A549 (cell line): ENCODE data around the gene HMCN1. TPM values are rescaled to one million over a fixed set of nuclear protein-coding genes. Genes with fewer than 3 reads are reported as not detected.

ENCODE experiments used
- ATAC-seq, 2 experiments: fragments of 200-7000 bp in 1 of 2; fragments of >200 bp in 1 of 2; cut with Nextera tagmentation in 1 of 2; cut with Tn5 transposase in 1 of 2; 3 replicates each; pipeline versions ENCODE4 v1.8.0 to v1.9.1; 2018 to 2020; ENCODE audit warnings: mild to moderate bottlenecking in 1 of 2, moderate library complexity in 1 of 2
- CTCF ChIA-PET: fragments of 300-600 bp; sonication (Branson Sonifier 250); formaldehyde crosslinking; extraction: SDS; loops from one replicate; lab custom pipeline; 2021; ENCODE audit warnings: antibody characterized with exemption, inconsistent platforms; lab: Yijun Ruan, JAX
- POLR2A ChIA-PET: fragments of 350-600 bp; formaldehyde crosslinking; extraction: SDS; loops from one replicate; lab custom pipeline; 2021; ENCODE audit warnings: antibody characterized with exemption, inconsistent platforms; lab: Yijun Ruan, JAX
- DNase-seq, 2 experiments: peaks; one replicate each; pipeline versions ENCODE4 v3.0.0 to v3.0.0-alpha.2; 2011 to 2016; ENCODE audit warnings: low read depth in 1 of 2, low spot score in 1 of 2
- FAIRE-seq: peaks from 2 replicates; lab custom pipeline; 2011; peaks lifted over from hg19 to GRCh38; lab: Jason Lieb, UNC
- H3K27ac ChIP-seq, 2 experiments: fragments of >200 bp; sonication (Bioruptor Twin); formaldehyde crosslinking; 3 replicates each; pipeline ENCODE4 v1.5.1; 2016 to 2017
- H3K4me1 ChIP-seq: fragments of >200 bp; sonication (Bioruptor Twin); formaldehyde crosslinking; 3 replicates; pipeline ENCODE4 v1.6.1; 2016
- H3K4me2 ChIP-seq: fragments of >200 bp; sonication (Bioruptor Twin); formaldehyde crosslinking; 3 replicates; pipeline ENCODE4 v1.6.1; 2016
- H3K4me3 ChIP-seq: fragments of >200 bp; sonication (Bioruptor Twin); formaldehyde crosslinking; 3 replicates; pipeline ENCODE4 v1.5.1; 2016
- H3K9me3 ChIP-seq: fragments of >200 bp; sonication (Bioruptor Twin); formaldehyde crosslinking; 3 replicates; pipeline ENCODE4 v1.6.1; 2016
- BHLHE40 ChIP-seq: IDR thresholded peaks from 2 replicates; pipeline ENCODE4 v1.6.1; 2012; ENCODE audit warnings: low read depth, low read length, inconsistent platforms
- ELK1 ChIP-seq: fragments of 150-350 bp; IDR thresholded peaks from 2 replicates; pipeline ENCODE4 v1.6.1; 2014; ENCODE audit warnings: low read depth, mild to moderate bottlenecking, low read length
- FOXS1 ChIP-seq: fragments of 250-450 bp; sonication (Bioruptor Pico); IDR thresholded peaks from 2 replicates; pipeline ENCODE4 v1.5.0; 2020; ENCODE audit warnings: mild to moderate bottlenecking, moderate library complexity
- HDAC2 ChIP-seq: fragments of 200-600 bp; sonication (generic); IDR thresholded peaks from 2 replicates; pipeline ENCODE4 v1.6.1; 2016
- HEYL ChIP-seq: fragments of 250-450 bp; sonication (Bioruptor Pico); IDR thresholded peaks from 2 replicates; pipeline ENCODE4 v1.8.0; 2021; ENCODE audit warnings: mild to moderate bottlenecking, moderate library complexity
- KDM1A ChIP-seq: fragments of 200-600 bp; sonication (generic); IDR thresholded peaks from 2 replicates; pipeline ENCODE4 v1.6.1; 2016; ENCODE audit warnings: low read depth, mild to moderate bottlenecking
- NFE2L2 ChIP-seq: fragments of 150-350 bp; conservative IDR thresholded peaks from 2 replicates; pipeline ENCODE4 v1.6.1; 2014; ENCODE audit warnings: low read length
- NPAS2 ChIP-seq: fragments of 250-450 bp; sonication (Bioruptor Pico); IDR thresholded peaks from 2 replicates; pipeline ENCODE4 v1.8.0; 2022; ENCODE audit warnings: mild to moderate bottlenecking, moderate library complexity, borderline replicate concordance
- PHF8 ChIP-seq: fragments of 200-600 bp; sonication (generic); IDR thresholded peaks from 2 replicates; pipeline ENCODE4 v1.6.1; 2016; ENCODE audit warnings: low read depth, mild to moderate bottlenecking, antibody characterized with exemption, moderate library complexity, borderline replicate concordance
- POLR2A ChIP-seq: IDR thresholded peaks from 2 replicates; pipeline ENCODE4 v1.6.1; 2012; ENCODE audit warnings: mild to moderate bottlenecking, low read length
- POLR2AphosphoS2 ChIP-seq: conservative IDR thresholded peaks from 2 replicates; pipeline ENCODE4 v1.6.1; 2012; ENCODE audit warnings: low read length, improper control_type of control experiment, inconsistent platforms
- RARB ChIP-seq: fragments of 250-450 bp; sonication (Bioruptor Pico); IDR thresholded peaks from 2 replicates; pipeline ENCODE4 v1.8.0; 2021; ENCODE audit warnings: mild to moderate bottlenecking, moderate library complexity
- REST ChIP-seq: fragments of 200-600 bp; sonication (generic); IDR thresholded peaks from 2 replicates; pipeline ENCODE4 v1.6.1; 2016; ENCODE audit warnings: antibody characterized with exemption, mild to moderate bottlenecking, moderate library complexity
- RNF2 ChIP-seq: fragments of 200-600 bp; sonication (generic); IDR thresholded peaks from 2 replicates; pipeline ENCODE4 v1.6.1; 2016; ENCODE audit warnings: low read depth, mild to moderate bottlenecking, antibody characterized with exemption, moderate library complexity, borderline replicate concordance
- SREBF2 ChIP-seq: fragments of 450-650 bp; IDR thresholded peaks from 2 replicates; pipeline ENCODE4 v1.6.1; 2014; ENCODE audit warnings: mild to moderate bottlenecking, moderate library complexity
- TFCP2L1 ChIP-seq: fragments of 250-450 bp; sonication (Bioruptor Pico); IDR thresholded peaks from 2 replicates; pipeline ENCODE4 v1.5.0; 2021; ENCODE audit warnings: mild to moderate bottlenecking
- TP53 ChIP-seq: fragments of 250-450 bp; sonication (Bioruptor Pico); IDR thresholded peaks from 2 replicates; pipeline ENCODE4 v1.5.0; 2021; ENCODE audit warnings: mild to moderate bottlenecking, moderate library complexity
- ZC3H11A ChIP-seq: fragments of 450-650 bp; IDR thresholded peaks from 2 replicates; pipeline ENCODE4 v1.6.1; 2014; ENCODE audit warnings: antibody characterized with exemption, mild to moderate bottlenecking
- WGBS: methylation state at CpG from one replicate; pipeline ENCODE4 v1.1.6; 2017; ENCODE audit errors: missing lambda C conversion rate; 5-methylcytosine and 5-hydroxymethylcytosine counted together
- polyA plus RNA-seq, 4 experiments: library from polyadenylated mRNA; depleted of rRNA in 3 of 4; stranded (reverse); fragments of >200 nt; fragmentation: RNase III in 1 of 4; extraction: RNeasy Plus Mini Kit Qiagen cat#74134 plus additional on column Dnase treatment in 1 of 4; gene quantifications; 2 replicates in 3 of 4; 3 replicates in 1 of 4; pipeline ENCODE4 v1.2.3, GENCODE V29; 2011 to 2017
- TF ChIP-seq, protein P1 (sequence below): fragments of 250-450 bp; sonication (Bioruptor Pico); IDR thresholded peaks from 2 replicates; pipeline ENCODE4 v1.5.0; 2020; ENCODE audit warnings: low read depth, mild to moderate bottlenecking, moderate library complexity
- TF ChIP-seq, protein P2 (sequence below): IDR thresholded peaks from 2 replicates; pipeline ENCODE4 v1.6.1; 2012

HMCN1 gene
- polyA plus RNA-seq, 2 of the 4 experiments (the other 2 are of a cell fraction), result 0.03 to 0.06 TPM

GRCh38 chr1:186225096-186225495, 490.9 kb downstream of the HMCN1 start:
- DNase-seq, result no peak
- TF ChIP-seq, protein P1, sequence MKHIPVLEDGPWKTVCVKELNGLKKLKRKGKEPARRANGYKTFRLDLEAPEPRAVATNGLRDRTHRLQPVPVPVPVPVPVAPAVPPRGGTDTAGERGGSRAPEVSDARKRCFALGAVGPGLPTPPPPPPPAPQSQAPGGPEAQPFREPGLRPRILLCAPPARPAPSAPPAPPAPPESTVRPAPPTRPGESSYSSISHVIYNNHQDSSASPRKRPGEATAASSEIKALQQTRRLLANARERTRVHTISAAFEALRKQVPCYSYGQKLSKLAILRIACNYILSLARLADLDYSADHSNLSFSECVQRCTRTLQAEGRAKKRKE (CRISPR knock-in tag), result no peak
- TF ChIP-seq NPAS2 (CRISPR knock-in tag) (no peak), HDAC2 (no peak), HEYL (CRISPR knock-in tag) (no peak), KDM1A (no peak), PHF8 (no peak), FOXS1 (CRISPR knock-in tag) (no peak), POLR2AphosphoS2 (no peak), TP53 (CRISPR knock-in tag) (no peak), RARB (CRISPR knock-in tag) (no peak), BHLHE40 (no peak), REST (no peak), TFCP2L1 (no peak), SREBF2 (no peak), RNF2 (no peak), ZC3H11A (no peak), NFE2L2 (no peak)
- TF ChIP-seq, protein P2, sequence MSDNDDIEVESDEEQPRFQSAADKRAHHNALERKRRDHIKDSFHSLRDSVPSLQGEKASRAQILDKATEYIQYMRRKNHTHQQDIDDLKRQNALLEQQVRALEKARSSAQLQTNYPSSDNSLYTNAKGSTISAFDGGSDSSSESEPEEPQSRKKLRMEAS, result no peak
- TF ChIP-seq, all 56 proteins: peak for 0
- FAIRE-seq, result no peak
- POLR2A ChIA-PET, result no interaction called here
- CTCF ChIA-PET, result interaction anchor here (0.7 to 2.7 kb wide), 3 partner anchors 11 to 1717 kb away, joined by 3 to 8 read pairs (median 4); no protein-coding TSS in a partner anchor
- no peak overlapping the region for H3K4me3 ChIP-seq
- no peak overlapping the region for H3K27ac ChIP-seq
- H3K4me2 ChIP-seq, result no peak overlapping the region
- no peaks in the 10 kb centered on the region for H3K9me3 ChIP-seq
- WGBS, result 11% methylated on average over 1 of the region's 1 CpG
- ATAC-seq, result no peak
- no peaks in the 10 kb centered on the region for H3K4me1 ChIP-seq

- WGBS, result 84% methylated on average over 6 of the region's 6 CpGs
- ChIA-PET CTCF (interaction anchor here (0.9 to 1.6 kb wide), 5 partner anchors 10 to 508 kb away, joined by 3 to 5 read pairs (median 3); no protein-coding TSS in a partner anchor), POLR2A (no interaction called here)
- Histone ChIP-seq H3K4me1 (no peaks in the 10 kb centered on the region), H3K4me2 (no peak overlapping the region), H3K27ac (no peak overlapping the region), H3K4me3 (no peak overlapping the region), H3K9me3 (no peaks in the 10 kb centered on the region)
- DNase-seq (no peak), FAIRE-seq (no peak), ATAC-seq (no peak)
- TF ChIP-seq POLR2A, result no peak
- TF ChIP-seq HDAC2, result no peak
- TF ChIP-seq NPAS2 (CRISPR knock-in tag), result no peak
- no peak for TF ChIP-seq ELK1
- TF ChIP-seq, all 56 proteins: peak for 0
These were observed 494.6 kb downstream of the HMCN1 start for GRCh38 chr1:186228749-186229148.
